Right cardiac atrium (tissue), 5 donors: ENCODE data around the gene DACH1. TPM values are rescaled to one million over a fixed set of nuclear protein-coding genes. Genes with fewer than 3 reads are reported as not detected.
"Not testable (repeated sequence)": the region's sequence is repeated elsewhere in the genome, so short reads cannot be mapped to it uniquely, and the experiment has no call there.

Experiments used
- ATAC-seq, 2 donors: fragments of 200-7000 bp; cut with Tn5 transposase; one replicate each; pipeline versions ENCODE4 v1.8.0 to v1.9.1; 2020; ENCODE audit warnings: moderate library complexity in 2 of 2, mild to moderate bottlenecking in 1 of 2
- DNase-seq, 3 donors: peaks; one replicate each; pipeline ENCODE4 v3.0.0-alpha.2; 2020
- H3K27ac ChIP-seq: one replicate; pipeline ENCODE4 v1.5.1; 2013; ENCODE audit warnings: mild to moderate bottlenecking, low read length, control low read depth, moderate library complexity
- H3K27me3 ChIP-seq: one replicate; pipeline ENCODE4 v1.6.1; 2013; ENCODE audit not compliant: control insufficient read depth, insufficient read depth
- H3K4me1 ChIP-seq: one replicate; pipeline ENCODE4 v1.6.1; 2013; ENCODE audit warnings: low read length; ENCODE audit not compliant: control insufficient read depth, insufficient read depth
- H3K4me3 ChIP-seq: one replicate; pipeline ENCODE4 v1.5.1; 2013; ENCODE audit warnings: low read length, control low read depth
- H3K9me3 ChIP-seq: one replicate; pipeline ENCODE4 v1.6.1; 2013; ENCODE audit warnings: low read length; ENCODE audit not compliant: control insufficient read depth
- WGBS: extraction: QIAGEN DNeasy Blood & Tissue Kit; methylation state at CpG from one replicate; pipeline ENCODE4 v1.1.7; 2013; 5-methylcytosine and 5-hydroxymethylcytosine counted together
- intact Hi-C, 4 donors: fragments of 100-400 bp; cut with DNase I; formaldehyde crosslinking; loops; one replicate each; pipeline versions ENCODE4 v1.11.0 to v1.14.0; 2022 to 2023
- polyA plus RNA-seq: library from polyadenylated mRNA; stranded (reverse); fragments of 200-250 nt; gene quantifications from one replicate; pipeline ENCODE4 v1.2.3, GENCODE V29; 2013
- total RNA-seq, 4 donors: library from RNA; stranded (reverse); fragmentation: NEBNext Ultra II Directional; extraction: Animal tissue kit (Norgen Biotek cat#: 25700); gene quantifications; one replicate each; pipeline ENCODE4 v1.2.1, GENCODE V29; 2021
- donor health status: healthy with polysubstance abuse.
- donor health status: DM: no; HTN: yes; CAD: no.
- donor health status: DM: no; HTN: no; CAD: no.
- donor health status: DM: no; HTN: yes; CAD: no; lungs with severe emphysema.
- donor health status: DM: yes; HTN: yes; CAD: no.

The DACH1 gene
- total and polyA plus RNA-seq, 5 donors = 1.0 to 3.9 (median 1.3) TPM

- H3K27me3 ChIP-seq = no peaks in the 10 kb centered on the region
- H3K4me1 ChIP-seq = no peaks in the 10 kb centered on the region
- no peaks in the 10 kb centered on the region for H3K9me3 ChIP-seq
- intact Hi-C loops = no loop called here
- ATAC-seq = no peak
- WGBS = 97% methylated on average over 1 of the region's 1 CpG
- H3K4me3 ChIP-seq = no peak overlapping the region
- H3K27ac ChIP-seq = no peak overlapping the region
- no peak for DNase-seq
These were observed 68.3 kb downstream of the DACH1 start for GRCh38 chr13:71798707-71799106.

GRCh38 chr13:71797517-71797916 lies 69.5 kb downstream of the DACH1 start:
- 56% methylated on average over 5 of the region's 5 CpGs for WGBS
- ATAC-seq = no peak
- intact Hi-C loops = no loop called here

DNA sequence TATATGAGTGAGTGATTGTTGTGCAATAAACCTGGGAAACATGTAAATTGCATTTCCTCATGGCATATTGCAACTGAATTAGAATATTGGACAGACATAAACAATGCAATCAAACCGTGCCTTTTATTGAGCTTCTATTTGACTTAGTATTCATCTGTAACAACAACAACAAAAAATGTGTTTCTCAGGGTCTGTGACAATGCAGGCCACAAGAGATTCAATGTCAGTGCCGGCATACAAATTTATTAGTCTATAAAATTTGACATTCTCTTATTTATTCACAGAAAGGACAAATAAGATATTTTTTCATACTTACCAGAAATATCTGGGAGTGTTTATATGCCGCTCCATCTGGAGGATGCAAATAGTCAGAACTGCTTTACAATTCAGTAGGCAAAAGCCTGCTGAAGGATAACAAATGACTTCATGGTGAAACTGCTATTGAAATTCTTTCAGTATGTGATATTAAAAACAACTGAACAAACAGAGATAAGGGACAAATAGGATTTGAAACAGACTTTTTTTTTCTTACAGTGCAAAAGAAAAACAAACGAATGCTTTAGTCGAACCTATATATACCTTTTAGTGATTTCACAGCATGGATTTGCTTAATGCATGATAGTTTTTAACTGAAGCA lies 77.2 kb downstream of the DACH1 start:
- ATAC-seq = no peak
- DNase-seq = no peak
- no peaks in the 10 kb centered on the region for H3K27me3 ChIP-seq
- intact Hi-C loops = no loop called here
- H3K27ac ChIP-seq = no peak overlapping the region
- H3K4me3 ChIP-seq = no peak overlapping the region
- H3K9me3 ChIP-seq = no peaks in the 10 kb centered on the region
- WGBS = 54% methylated on average over 5 of the region's 5 CpGs
- no peaks in the 10 kb centered on the region for H3K4me1 ChIP-seq

More at GRCh38 chr13:71797517-71797916, 69.5 kb downstream of the DACH1 start:
- H3K9me3 ChIP-seq = no peaks in the 10 kb centered on the region
- no peak for DNase-seq
- H3K4me1 ChIP-seq = no peaks in the 10 kb centered on the region
- no peak overlapping the region for H3K27ac ChIP-seq
- H3K27me3 ChIP-seq = no peaks in the 10 kb centered on the region
- H3K4me3 ChIP-seq = no peak overlapping the region

- DNase-seq = no peak
- no peaks in the 10 kb centered on the region for H3K9me3 ChIP-seq
- H3K4me3 ChIP-seq = no peak overlapping the region
- no peak for ATAC-seq
- no peak overlapping the region for H3K27ac ChIP-seq
- intact Hi-C loops = no loop called here
- H3K4me1 ChIP-seq = no peaks in the 10 kb centered on the region
- no peaks in the 10 kb centered on the region for H3K27me3 ChIP-seq
These were observed 78.0 kb downstream of the DACH1 start for GRCh38 chr13:71789037-71789436.

DNA sequence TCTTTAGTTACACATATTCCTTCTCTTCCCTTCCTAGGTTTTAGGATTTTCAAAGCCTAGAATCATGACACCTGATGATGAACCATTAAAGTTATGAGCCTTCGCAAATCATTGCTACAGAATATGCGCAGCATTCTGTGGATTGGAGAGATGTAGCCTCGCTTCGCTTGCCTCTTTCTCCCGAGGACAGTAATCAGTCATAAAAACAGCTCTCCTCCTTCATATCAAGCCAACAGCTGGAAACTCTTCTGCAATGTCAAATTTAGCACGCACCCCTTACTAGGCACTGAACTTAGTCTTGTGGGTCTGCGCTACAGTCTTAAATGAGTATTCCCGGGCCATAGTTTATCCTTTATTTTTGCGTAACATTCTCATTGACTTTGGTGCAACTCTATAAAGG lies 79.6 kb downstream of the DACH1 start:
- Histone ChIP-seq H3K4me3 (no peak overlapping the region), H3K9me3 (no peaks in the 10 kb centered on the region), H3K4me1 (no peaks in the 10 kb centered on the region), H3K27ac (no peak overlapping the region), H3K27me3 (no peaks in the 10 kb centered on the region)
- DNase-seq = peak in 1 of 3 donors; percentile 35
- 64% methylated on average over 9 of the region's 9 CpGs for WGBS
- intact Hi-C loops = no loop called here
- peak; percentile 48 to 53 for ATAC-seq

DNA sequence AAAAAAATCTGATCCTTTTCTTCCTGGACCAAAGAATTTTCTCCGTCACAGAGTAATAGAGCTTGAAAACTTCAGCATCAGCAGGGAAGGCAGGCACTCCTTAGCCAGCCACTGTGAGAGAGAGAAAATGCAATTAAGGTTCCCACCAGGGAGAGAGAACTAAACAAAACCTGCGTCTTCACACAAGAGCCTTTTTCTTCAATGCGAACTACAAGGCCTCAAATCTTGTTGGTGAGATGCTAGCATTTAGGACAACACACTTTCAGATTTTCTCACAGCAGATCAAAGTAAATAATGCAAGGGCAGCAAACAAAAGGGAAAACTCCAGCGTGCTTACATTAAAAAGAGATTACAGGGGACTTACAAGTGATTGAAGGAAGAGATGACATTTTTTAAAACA lies 80.1 kb downstream of the DACH1 start:
- Histone ChIP-seq H3K27ac (no peak overlapping the region), H3K4me3 (no peak overlapping the region), H3K27me3 (no peaks in the 10 kb centered on the region), H3K9me3 (no peaks in the 10 kb centered on the region), H3K4me1 (no peaks in the 10 kb centered on the region)
- ATAC-seq = no peak
- WGBS = 65% methylated on average over 4 of the region's 4 CpGs
- intact Hi-C loops = no loop called here
- DNase-seq = no peak

- Histone ChIP-seq H3K4me3 (no peak overlapping the region), H3K4me1 (no peaks in the 10 kb centered on the region), H3K9me3 (no peaks in the 10 kb centered on the region), H3K27ac (no peak overlapping the region), H3K27me3 (no peaks in the 10 kb centered on the region)
- 87% methylated on average over 2 of the region's 2 CpGs for WGBS
- no peak for DNase-seq
- no peak for ATAC-seq
- intact Hi-C loops = no loop called here
These were observed 81.6 kb downstream of the DACH1 start for GRCh38 chr13:71785361-71785760.

- Histone ChIP-seq H3K9me3 (no peaks in the 10 kb centered on the region), H3K27ac (no peak overlapping the region), H3K4me3 (no peak overlapping the region), H3K27me3 (no peaks in the 10 kb centered on the region), H3K4me1 (no peaks in the 10 kb centered on the region)
- DNase-seq = no peak
- intact Hi-C loops = no loop called here
- 90% methylated on average over 5 of the region's 5 CpGs for WGBS
- ATAC-seq = no peak
These were observed 86.5 kb downstream of the DACH1 start for GRCh38 chr13:71780546-71780945.

DNA sequence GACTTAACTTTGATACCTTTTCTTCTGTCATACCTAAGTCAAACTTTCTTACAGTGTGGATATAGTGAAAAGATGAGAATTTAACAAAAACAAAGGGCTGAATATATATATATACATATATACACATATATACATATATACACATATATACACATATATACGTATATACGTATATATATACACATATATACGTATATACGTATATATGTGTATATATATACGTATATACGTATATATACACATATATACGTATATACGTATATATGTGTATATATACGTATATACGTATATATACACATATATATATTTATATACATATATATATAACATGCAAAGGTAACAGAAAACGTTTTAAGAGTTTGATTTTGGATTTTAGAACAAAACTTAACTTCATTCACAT lies 88.0 kb downstream of the DACH1 start:
- DNase-seq, intact Hi-C loops, ATAC-seq, H3K4me3 ChIP-seq, H3K27me3 ChIP-seq, H3K4me1 ChIP-seq, H3K9me3 ChIP-seq, H3K27ac ChIP-seq: not testable (repeated sequence)
- WGBS = 94% methylated on average over 11 of the region's 11 CpGs

GRCh38 chr13:71775966-71776365 lies 91.0 kb downstream of the DACH1 start:
- WGBS = 61% methylated on average over 1 of the region's 1 CpG
- no peak for DNase-seq
- no peaks in the 10 kb centered on the region for H3K9me3 ChIP-seq
- H3K27ac ChIP-seq = no peak overlapping the region
- no peak for ATAC-seq
- H3K27me3 ChIP-seq = no peaks in the 10 kb centered on the region
- H3K4me1 ChIP-seq = no peaks in the 10 kb centered on the region
- no peak overlapping the region for H3K4me3 ChIP-seq
- intact Hi-C loops = no loop called here

GRCh38 chr13:71774863-71775262 lies 92.1 kb downstream of the DACH1 start:
- Histone ChIP-seq H3K27me3 (no peaks in the 10 kb centered on the region), H3K4me3 (no peak overlapping the region), H3K9me3 (no peaks in the 10 kb centered on the region), H3K27ac (no peak overlapping the region), H3K4me1 (no peaks in the 10 kb centered on the region)
- ATAC-seq = no peak
- DNase-seq = no peak
- WGBS = 97% methylated on average over 4 of the region's 4 CpGs
- intact Hi-C loops = no loop called here

DNA sequence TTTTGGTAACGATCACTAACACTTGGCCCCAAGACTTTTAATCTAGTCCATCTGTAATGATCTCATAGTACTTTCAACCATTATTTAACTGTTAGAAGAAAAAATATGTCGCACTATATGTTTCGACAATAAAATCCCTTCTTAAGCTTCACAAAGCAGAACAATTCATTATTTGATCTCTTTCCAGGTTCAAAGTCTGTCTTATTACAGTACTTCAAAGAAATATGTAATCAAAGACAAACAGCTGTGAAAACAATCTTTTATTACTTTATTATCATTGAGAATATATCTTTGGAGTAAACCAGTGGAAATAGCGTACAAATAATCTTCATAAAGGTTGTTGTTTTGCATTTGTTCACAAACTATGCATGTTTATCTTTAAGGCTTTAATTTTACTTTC lies 93.5 kb downstream of the DACH1 start:
- 79% methylated on average over 4 of the region's 4 CpGs for WGBS
- no peaks in the 10 kb centered on the region for H3K4me1 ChIP-seq
- no peak overlapping the region for H3K27ac ChIP-seq
- intact Hi-C loops = no loop called here
- H3K4me3 ChIP-seq = no peak overlapping the region
- no peak for DNase-seq
- H3K9me3 ChIP-seq = no peaks in the 10 kb centered on the region
- H3K27me3 ChIP-seq = no peaks in the 10 kb centered on the region
- ATAC-seq = no peak
